Measurements from ENCODE around the gene GNGT1. TPM values are rescaled to one million over a fixed set of nuclear protein-coding genes. Genes with fewer than 3 reads are reported as not detected.
A peak's percentile ranks its signal among the peaks of the same experiment; 100 is the strongest.

The GNGT1 gene
- 0.33 TPM for polyA plus RNA-seq (2013, experiment 1 of 2)
- polyA plus RNA-seq (2013, experiment 2 of 2) = 0.42 TPM

DNA sequence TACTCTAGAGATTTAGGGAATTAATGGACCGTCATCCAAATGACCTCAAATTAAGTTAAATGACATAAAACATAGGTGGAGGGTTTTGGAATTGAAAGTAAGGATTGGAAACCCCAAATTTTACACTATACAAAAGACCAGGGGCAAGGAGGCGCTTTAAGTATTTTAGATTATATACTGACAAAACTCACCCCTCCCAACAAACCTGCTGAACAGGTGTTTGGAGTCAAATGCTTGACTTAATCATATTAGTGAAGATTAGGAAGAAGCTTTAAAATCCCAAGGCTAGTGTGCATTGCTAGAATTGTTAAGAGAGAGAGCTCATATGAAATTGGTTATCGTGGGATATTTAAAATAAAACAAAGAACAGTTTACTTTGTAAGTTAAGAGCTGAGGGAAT, at the start of gene GNGT1:
TSS of gene GNGT1 (plus strand) at position 301 of the 400 bp plus-strand sequence. CDS start 180 bp downstream, outside the sequence.
- DNase-seq (ENCODE audit: low spot score) = no peak
- H4K8ac ChIP-seq (ENCODE audit: low read depth, low read length) = no peak within 1 kb of the TSS
- no peak within 1 kb of the TSS for H3K9ac ChIP-seq (ENCODE audit: low read depth, low read length, poor library complexity)
- no peak within 1 kb of the TSS for H2AFZ ChIP-seq (ENCODE audit: low read length)
- H3K4ac ChIP-seq (ENCODE audit: low read length) = no peak within 1 kb of the TSS
- no peak within 1 kb of the TSS for H2BK5ac ChIP-seq (ENCODE audit: low read length)
- no peak within 1 kb of the TSS for H3K18ac ChIP-seq (ENCODE audit: low read length)
- WGBS, 2 donors (ENCODE audit: extremely low coverage in 2 of 2, insufficient read length in 2 of 2, insufficient replicate concordance in 1 of 2) = no CpG with 5 or more reads among the region's 3 CpGs
- H3K27ac ChIP-seq (replicated peaks; ENCODE audit: low read length) = no peak within 1 kb of the TSS
- no peak within 1 kb of the TSS for H3K23ac ChIP-seq (ENCODE audit: low read depth, low read length, poor library complexity)
- no peak within 1 kb of the TSS for H2BK15ac ChIP-seq (ENCODE audit: low read length)
- H3K79me1 ChIP-seq (ENCODE audit: low read depth, low read length) = no peaks in the 10 kb centered on the region
- peaks cover 0 to 4% of the 10 kb centered on the region in 2 donors for H3K4me1 ChIP-seq (ENCODE audit: control insufficient read depth in 2 of 2, insufficient read depth in 1 of 2, low read depth in 1 of 2, low read length in 2 of 2)
- no peaks in the 10 kb centered on the region for H3K36me3 ChIP-seq (replicated peaks in 1 of 2; ENCODE audit: control insufficient read depth in 2 of 2, insufficient read depth in 2 of 2, low read length in 2 of 2)
- no peak within 1 kb of the TSS for H3K4me2 ChIP-seq (ENCODE audit: insufficient read depth, low read length, poor library complexity, severe bottlenecking)
- H2BK120ac ChIP-seq (ENCODE audit: low read depth, low read length) = no peak within 1 kb of the TSS
- no peak within 1 kb of the TSS for H3K4me3 ChIP-seq (ENCODE audit: low read length in 2 of 2)
- H2AK5ac ChIP-seq (ENCODE audit: low read depth, low read length) = no peak within 1 kb of the TSS
- H3K27me3 ChIP-seq (ENCODE audit: control insufficient read depth in 3 of 3, insufficient read depth in 3 of 3, low read depth in 1 of 3, low read length in 3 of 3) = no peaks in the 10 kb centered on the region
- no peak within 1 kb of the TSS for H3K14ac ChIP-seq (ENCODE audit: low read length)
- H2BK12ac ChIP-seq (ENCODE audit: low read length) = no peak within 1 kb of the TSS
- H4K91ac ChIP-seq (ENCODE audit: low read depth, low read length, poor library complexity) = no peak within 1 kb of the TSS
- no peaks in the 10 kb centered on the region for H3K9me3 ChIP-seq (replicated peaks in 1 of 2; ENCODE audit: control insufficient read depth in 2 of 2, insufficient read depth in 1 of 2, low read depth in 1 of 2, low read length in 2 of 2)

DNA sequence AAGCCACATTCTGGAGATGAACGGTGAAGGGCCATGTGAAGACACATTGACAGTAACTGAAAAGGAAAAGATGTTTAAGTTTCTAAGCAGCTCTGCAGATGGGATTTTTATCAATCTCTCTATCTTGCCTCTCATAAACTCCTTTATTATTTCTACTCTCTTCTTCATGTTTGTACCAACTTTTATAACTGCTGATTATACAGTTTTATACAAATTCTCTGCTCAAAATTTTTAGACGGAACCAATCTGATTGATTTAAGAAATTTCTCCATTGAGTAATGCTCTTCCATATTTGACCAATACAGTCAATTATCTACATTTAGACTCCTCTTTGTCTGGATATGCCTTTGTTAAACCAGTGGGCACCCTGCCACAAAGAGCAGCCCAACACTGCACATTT, 47.5 kb upstream of the GNGT1 start:
- Histone ChIP-seq H2BK15ac (ENCODE audit: low read length) (no peak overlapping the region), H3K27me3 (ENCODE audit: control insufficient read depth in 3 of 3, insufficient read depth in 3 of 3, low read depth in 1 of 3, low read length in 3 of 3) (no peaks in the 10 kb centered on the region), H3K9me3 (replicated peaks in 1 of 2; ENCODE audit: control insufficient read depth in 2 of 2, insufficient read depth in 1 of 2, low read depth in 1 of 2, low read length in 2 of 2) (no peaks in the 10 kb centered on the region), H4K8ac (ENCODE audit: low read depth, low read length) (no peak overlapping the region), H3K79me1 (ENCODE audit: low read depth, low read length) (no peaks in the 10 kb centered on the region), H3K36me3 (replicated peaks in 1 of 2; ENCODE audit: control insufficient read depth in 2 of 2, insufficient read depth in 2 of 2, low read length in 2 of 2) (no peaks in the 10 kb centered on the region), H2AK5ac (ENCODE audit: low read depth, low read length) (no peak overlapping the region), H2BK5ac (ENCODE audit: low read length) (no peak overlapping the region), H3K9ac (ENCODE audit: low read depth, low read length, poor library complexity) (no peak overlapping the region), H3K4me3 (ENCODE audit: low read length in 2 of 2) (no peak overlapping the region), H2BK12ac (ENCODE audit: low read length) (no peak overlapping the region), H3K4me2 (ENCODE audit: insufficient read depth, low read length, poor library complexity, severe bottlenecking) (no peak overlapping the region), H2BK120ac (ENCODE audit: low read depth, low read length) (no peak overlapping the region), H3K4ac (ENCODE audit: low read length) (no peak overlapping the region), H4K91ac (ENCODE audit: low read depth, low read length, poor library complexity) (no peak overlapping the region), H3K23ac (ENCODE audit: low read depth, low read length, poor library complexity) (no peak overlapping the region), H3K4me1 (ENCODE audit: control insufficient read depth in 2 of 2, insufficient read depth in 1 of 2, low read depth in 1 of 2, low read length in 2 of 2) (no peaks in the 10 kb centered on the region), H2AFZ (ENCODE audit: low read length) (no peak overlapping the region), H3K18ac (ENCODE audit: low read length) (no peak overlapping the region), H3K14ac (ENCODE audit: low read length) (no peak overlapping the region), H3K27ac (replicated peaks; ENCODE audit: low read length) (no peak overlapping the region)
- no peak for DNase-seq (ENCODE audit: low spot score)
- WGBS, 2 donors (ENCODE audit: extremely low coverage in 2 of 2, insufficient read length in 2 of 2, insufficient replicate concordance in 1 of 2) = no CpG with 5 or more reads among the region's 2 CpGs

DNA sequence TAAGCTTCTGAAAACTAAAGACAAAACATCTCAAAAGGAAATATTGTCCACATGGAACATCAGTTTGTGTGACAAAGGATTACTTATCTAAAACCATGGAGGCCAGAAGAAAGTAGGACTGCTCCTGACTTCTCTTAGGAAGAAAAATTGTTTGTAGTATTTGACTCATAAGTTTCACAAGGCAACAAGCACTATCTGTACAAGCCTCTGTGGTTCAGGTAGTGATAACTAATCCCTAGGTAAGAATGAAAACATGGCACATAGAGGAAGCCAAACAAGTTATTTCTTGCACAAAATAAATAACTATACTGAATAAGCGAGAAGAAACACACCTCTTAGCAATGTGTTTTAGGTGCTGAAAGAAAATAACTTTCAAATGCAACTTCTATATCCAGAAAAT, 46.1 kb upstream of the GNGT1 start:
- Histone ChIP-seq H3K14ac (ENCODE audit: low read length) (no peak overlapping the region), H3K27me3 (ENCODE audit: control insufficient read depth in 3 of 3, insufficient read depth in 3 of 3, low read depth in 1 of 3, low read length in 3 of 3) (no peaks in the 10 kb centered on the region), H3K23ac (ENCODE audit: low read depth, low read length, poor library complexity) (no peak overlapping the region), H3K4ac (ENCODE audit: low read length) (no peak overlapping the region), H3K4me2 (ENCODE audit: insufficient read depth, low read length, poor library complexity, severe bottlenecking) (no peak overlapping the region), H2AFZ (ENCODE audit: low read length) (peak overlapping the region; percentile 36), H2BK5ac (ENCODE audit: low read length) (no peak overlapping the region), H3K27ac (replicated peaks; ENCODE audit: low read length) (no peak overlapping the region), H3K9me3 (replicated peaks in 1 of 2; ENCODE audit: control insufficient read depth in 2 of 2, insufficient read depth in 1 of 2, low read depth in 1 of 2, low read length in 2 of 2) (no peaks in the 10 kb centered on the region), H3K4me3 (ENCODE audit: low read length in 2 of 2) (no peak overlapping the region), H4K91ac (ENCODE audit: low read depth, low read length, poor library complexity) (no peak overlapping the region), H2BK15ac (ENCODE audit: low read length) (no peak overlapping the region), H2BK12ac (ENCODE audit: low read length) (no peak overlapping the region), H3K9ac (ENCODE audit: low read depth, low read length, poor library complexity) (no peak overlapping the region), H3K18ac (ENCODE audit: low read length) (no peak overlapping the region), H3K36me3 (replicated peaks in 1 of 2; ENCODE audit: control insufficient read depth in 2 of 2, insufficient read depth in 2 of 2, low read length in 2 of 2) (no peaks in the 10 kb centered on the region), H4K8ac (ENCODE audit: low read depth, low read length) (no peak overlapping the region), H3K4me1 (ENCODE audit: control insufficient read depth in 2 of 2, insufficient read depth in 1 of 2, low read depth in 1 of 2, low read length in 2 of 2) (no peaks in the 10 kb centered on the region), H2BK120ac (ENCODE audit: low read depth, low read length) (no peak overlapping the region), H3K79me1 (ENCODE audit: low read depth, low read length) (no peaks in the 10 kb centered on the region), H2AK5ac (ENCODE audit: low read depth, low read length) (no peak overlapping the region)
- WGBS, 2 donors (ENCODE audit: extremely low coverage in 2 of 2, insufficient read length in 2 of 2, insufficient replicate concordance in 1 of 2) = no CpG with 5 or more reads among the region's 1 CpG
- DNase-seq (ENCODE audit: low spot score) = no peak

DNA sequence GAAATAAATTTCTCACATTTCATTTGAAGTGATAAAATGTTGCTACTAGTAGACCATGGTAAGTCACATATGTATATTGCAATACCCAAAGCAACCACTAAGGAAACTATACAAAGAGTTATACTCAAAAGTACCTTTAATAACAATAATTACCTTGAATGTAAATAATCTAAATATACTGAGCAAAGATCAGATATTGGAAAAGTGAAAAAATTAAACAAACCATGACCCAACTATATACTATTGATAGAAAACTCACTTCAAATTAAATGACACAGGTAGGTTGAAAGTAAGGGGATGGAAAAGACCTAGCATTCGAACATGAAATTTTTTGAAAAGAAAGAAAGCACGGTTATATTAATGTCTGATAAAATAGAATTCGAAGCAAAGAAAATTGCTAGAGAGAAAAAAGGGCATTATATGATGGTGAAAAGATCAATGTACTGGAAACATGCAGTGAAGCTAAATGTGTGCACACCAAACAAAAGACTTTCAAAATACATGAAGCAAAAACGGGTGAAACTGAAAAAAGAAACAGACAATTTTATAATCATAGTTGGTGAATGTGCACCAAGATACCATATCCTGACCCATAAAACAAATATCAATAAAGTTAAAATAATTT, 44.9 kb upstream of the GNGT1 start:
- Histone ChIP-seq H3K4me2 (ENCODE audit: insufficient read depth, low read length, poor library complexity, severe bottlenecking) (no peak overlapping the region), H3K14ac (ENCODE audit: low read length) (no peak overlapping the region)

More for the DNA sequence above, 44.9 kb upstream of the GNGT1 start:
- WGBS, 2 donors (ENCODE audit: extremely low coverage in 2 of 2, insufficient read length in 2 of 2, insufficient replicate concordance in 1 of 2) = no CpG with 5 or more reads among the region's 4 CpGs
- Histone ChIP-seq H2BK120ac (ENCODE audit: low read depth, low read length) (no peak overlapping the region), H3K36me3 (replicated peaks in 1 of 2; ENCODE audit: control insufficient read depth in 2 of 2, insufficient read depth in 2 of 2, low read length in 2 of 2) (no peaks in the 10 kb centered on the region), H3K27me3 (ENCODE audit: control insufficient read depth in 3 of 3, insufficient read depth in 3 of 3, low read depth in 1 of 3, low read length in 3 of 3) (no peaks in the 10 kb centered on the region), H3K9ac (ENCODE audit: low read depth, low read length, poor library complexity) (no peak overlapping the region), H2BK12ac (ENCODE audit: low read length) (no peak overlapping the region), H4K8ac (ENCODE audit: low read depth, low read length) (no peak overlapping the region), H4K91ac (ENCODE audit: low read depth, low read length, poor library complexity) (no peak overlapping the region), H2AK5ac (ENCODE audit: low read depth, low read length) (no peak overlapping the region), H2AFZ (ENCODE audit: low read length) (no peak overlapping the region), H3K23ac (ENCODE audit: low read depth, low read length, poor library complexity) (no peak overlapping the region), H3K27ac (replicated peaks; ENCODE audit: low read length) (no peak overlapping the region), H3K4me3 (ENCODE audit: low read length in 2 of 2) (no peak overlapping the region), H3K9me3 (replicated peaks in 1 of 2; ENCODE audit: control insufficient read depth in 2 of 2, insufficient read depth in 1 of 2, low read depth in 1 of 2, low read length in 2 of 2) (no peaks in the 10 kb centered on the region), H3K4ac (ENCODE audit: low read length) (no peak overlapping the region), H2BK5ac (ENCODE audit: low read length) (no peak overlapping the region), H3K79me1 (ENCODE audit: low read depth, low read length) (no peaks in the 10 kb centered on the region), H3K18ac (ENCODE audit: low read length) (no peak overlapping the region), H2BK15ac (ENCODE audit: low read length) (no peak overlapping the region), H3K4me1 (ENCODE audit: control insufficient read depth in 2 of 2, insufficient read depth in 1 of 2, low read depth in 1 of 2, low read length in 2 of 2) (no peaks in the 10 kb centered on the region)
- DNase-seq (ENCODE audit: low spot score) = no peak

Measured in neuronal stem cell (in vitro differentiated cells).